CD4-positive, alpha-beta T cell treated with Interleukin-6 for 4 hours (primary cell): ENCODE data around the gene ATXN7L2.
"Not testable (repeated sequence)": the region's sequence is repeated elsewhere in the genome, so short reads cannot be mapped to it uniquely, and the experiment has no call there.

ENCODE experiments used
- DNase-seq: peaks from one replicate; pipeline ENCODE4 v3.0.0-alpha.2; 2020; ENCODE audit warnings: mixed read lengths

Gene ATXN7L2

GRCh38 chr1:109483672-109484518 is at the start of gene ATXN7L2:
Gene ATXN7L2, plus strand, starts transcription at chr1:109483905. Its CDS starts 49 bp downstream, at chr1:109483954.
- DNase-seq: peak; percentile 97

GRCh38 chr1:109434484-109434883 is 49.2 kb upstream of the ATXN7L2 start:
- DNase-seq: no peak

- DNase-seq: no peak
These were observed 44.9 kb upstream of the ATXN7L2 start for GRCh38 chr1:109438798-109439297.

DNA sequence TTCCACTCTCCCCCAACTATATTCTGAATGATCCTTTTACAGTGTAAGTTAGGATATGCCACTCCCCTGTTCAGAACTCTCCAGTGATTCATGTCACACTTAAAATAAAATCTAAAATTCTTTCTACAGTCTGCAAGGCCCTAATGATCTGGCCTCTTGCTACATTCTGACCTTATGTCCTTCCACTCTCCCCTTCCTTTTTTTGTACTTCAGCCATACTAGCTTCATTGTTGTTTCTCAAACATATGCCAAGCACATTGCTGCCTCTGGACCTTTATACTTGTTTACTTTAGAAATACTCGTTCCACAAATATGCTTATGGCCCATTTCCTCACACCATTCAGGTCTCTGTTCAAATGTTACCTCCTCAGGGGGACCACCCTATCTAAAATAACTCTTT is 42.6 kb upstream of the ATXN7L2 start:
- DNase-seq: no peak

DNA sequence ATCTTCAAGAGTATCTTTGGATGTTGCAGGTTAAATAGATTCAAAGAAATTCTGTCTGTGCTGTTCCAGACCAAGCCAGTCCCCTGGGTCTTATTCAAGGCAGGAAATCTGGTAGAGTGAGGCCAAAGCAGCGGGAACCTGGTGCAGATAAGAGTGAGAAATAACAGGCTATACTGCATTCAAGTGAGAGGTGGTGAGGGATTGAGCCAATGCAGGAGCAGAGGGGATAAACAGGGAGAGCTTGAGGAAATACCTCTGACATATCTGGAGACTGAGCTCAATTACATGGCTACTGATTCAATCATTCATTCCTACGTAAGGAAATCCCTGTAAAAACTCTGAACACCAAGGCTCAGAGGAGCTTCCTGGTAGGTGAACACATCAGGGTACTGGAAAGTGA is 40.2 kb upstream of the ATXN7L2 start:
- no peak for DNase-seq

- no peak for DNase-seq
These were observed 39.4 kb upstream of the ATXN7L2 start for GRCh38 chr1:109444346-109444745.

- not testable (repeated sequence) for DNase-seq
These were observed 37.6 kb upstream of the ATXN7L2 start for GRCh38 chr1:109445949-109446695.

- DNase-seq: no peak
These were observed 36.2 kb upstream of the ATXN7L2 start for GRCh38 chr1:109447524-109447923.

- no peak for DNase-seq
These were observed 29.1 kb upstream of the ATXN7L2 start for GRCh38 chr1:109454497-109455133.

GRCh38 chr1:109457819-109458218 is 25.9 kb upstream of the ATXN7L2 start:
- no peak for DNase-seq

GRCh38 chr1:109466125-109466451 is 17.6 kb upstream of the ATXN7L2 start:
- no peak for DNase-seq

DNA sequence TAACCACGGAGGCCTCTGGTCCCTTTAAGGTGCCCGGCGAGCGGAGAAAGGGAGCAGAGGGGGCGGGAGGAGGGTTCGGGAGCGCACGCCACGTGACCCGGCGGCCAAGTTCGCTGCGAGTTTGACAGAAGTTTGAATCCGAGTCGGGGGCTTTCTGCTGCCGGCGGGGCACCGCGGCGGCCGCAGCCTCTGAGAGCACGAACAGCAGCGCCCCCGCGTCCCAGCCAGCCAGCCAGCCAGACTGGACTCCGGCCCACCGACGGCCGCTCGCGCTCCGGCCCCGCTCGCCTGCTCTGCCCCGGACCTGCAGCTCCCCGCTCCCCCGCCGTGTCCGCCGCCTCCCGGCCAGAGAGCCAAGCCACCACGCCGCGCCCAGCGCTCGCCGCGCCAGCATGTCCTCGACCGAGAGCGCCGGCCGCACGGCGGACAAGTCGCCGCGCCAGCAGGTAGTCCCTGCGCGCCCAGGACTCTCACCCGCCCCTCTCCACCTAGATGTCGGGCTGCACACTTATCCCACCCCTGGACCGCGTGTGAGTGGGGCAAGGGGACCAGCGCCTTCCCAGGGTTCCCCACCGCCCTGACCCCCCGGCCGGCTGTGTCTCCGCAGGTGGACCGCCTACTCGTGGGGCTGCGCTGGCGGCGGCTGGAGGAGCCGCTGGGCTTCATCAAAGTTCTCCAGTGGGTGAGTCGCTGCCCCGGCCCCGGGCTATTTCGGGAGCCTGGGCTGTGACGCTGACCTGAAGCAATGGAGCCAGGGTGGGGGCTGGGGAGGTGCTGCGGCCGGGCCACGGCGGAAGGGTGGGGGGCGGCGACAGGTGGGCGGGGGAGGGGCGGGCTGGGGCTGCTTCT is 17.0 kb upstream of the ATXN7L2 start, which contains the start of gene SYPL2:
TSS of gene SYPL2 (plus strand) at position 95 of the 849 bp plus-strand sequence. CDS start at position 393, 298 bp downstream.
- DNase-seq: peak; percentile 28

- DNase-seq: no peak
These were observed 16.4 kb upstream of the ATXN7L2 start for GRCh38 chr1:109467301-109467777.

DNA sequence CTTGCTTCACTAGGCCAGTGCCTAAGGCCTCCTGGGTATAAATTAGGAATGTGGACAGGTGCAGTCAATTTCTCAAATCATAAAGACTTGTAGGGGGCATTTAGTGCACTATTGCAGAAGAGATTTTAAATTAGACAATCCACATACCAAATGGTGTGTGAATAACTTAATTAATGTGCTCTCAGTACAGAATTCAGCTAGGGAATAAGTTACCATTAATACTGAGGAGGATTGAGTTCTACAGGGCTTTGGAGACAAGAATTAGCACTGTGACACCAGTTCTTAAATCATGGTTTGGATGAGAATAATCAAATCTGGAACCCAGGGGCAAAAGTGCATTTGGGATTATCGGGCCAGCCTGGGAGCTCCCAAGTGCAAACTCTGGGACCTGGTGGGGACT is 15.6 kb upstream of the ATXN7L2 start:
- no peak for DNase-seq

GRCh38 chr1:109468903-109469302 is 14.8 kb upstream of the ATXN7L2 start:
- DNase-seq: no peak

DNA sequence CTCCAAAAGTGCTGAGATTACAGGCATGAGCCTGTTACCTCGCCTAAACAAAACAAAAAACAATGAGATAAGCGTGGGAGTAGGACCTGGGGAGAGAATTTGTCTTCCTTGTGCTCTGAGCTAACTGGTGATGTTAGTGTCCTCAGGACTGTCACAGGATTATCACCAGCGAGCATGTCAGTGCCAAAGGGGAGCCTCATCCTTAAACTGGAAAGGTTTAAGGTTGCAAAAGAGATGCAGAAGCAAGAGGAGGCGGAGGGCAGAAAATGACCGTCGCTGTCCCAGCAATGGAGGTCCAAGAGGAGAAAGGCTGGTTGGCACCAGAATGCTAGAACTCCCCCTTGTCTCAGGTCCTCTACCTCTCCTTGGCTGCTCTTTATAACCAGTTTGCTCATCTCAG is 13.5 kb upstream of the ATXN7L2 start:
- DNase-seq: no peak

DNA sequence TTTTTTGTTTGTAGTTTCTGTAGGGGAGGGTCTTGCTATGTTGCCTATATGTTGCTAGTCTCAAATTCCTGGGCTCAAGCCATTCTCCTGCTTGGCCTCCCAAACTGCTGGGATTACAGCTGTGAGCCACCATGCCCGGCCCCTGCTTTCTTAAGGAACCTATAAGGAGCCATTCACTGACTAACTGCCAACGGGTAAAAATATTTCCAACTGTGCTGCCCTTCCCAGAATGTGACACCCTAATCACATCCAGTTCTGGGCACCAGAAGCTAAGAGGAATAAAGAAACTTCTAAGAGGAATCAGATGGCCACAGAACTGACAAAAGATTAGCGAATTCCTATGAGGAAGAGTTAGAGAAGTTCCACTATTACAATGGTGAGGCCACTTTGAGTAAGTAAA is 10.9 kb upstream of the ATXN7L2 start:
- DNase-seq: no peak

DNA sequence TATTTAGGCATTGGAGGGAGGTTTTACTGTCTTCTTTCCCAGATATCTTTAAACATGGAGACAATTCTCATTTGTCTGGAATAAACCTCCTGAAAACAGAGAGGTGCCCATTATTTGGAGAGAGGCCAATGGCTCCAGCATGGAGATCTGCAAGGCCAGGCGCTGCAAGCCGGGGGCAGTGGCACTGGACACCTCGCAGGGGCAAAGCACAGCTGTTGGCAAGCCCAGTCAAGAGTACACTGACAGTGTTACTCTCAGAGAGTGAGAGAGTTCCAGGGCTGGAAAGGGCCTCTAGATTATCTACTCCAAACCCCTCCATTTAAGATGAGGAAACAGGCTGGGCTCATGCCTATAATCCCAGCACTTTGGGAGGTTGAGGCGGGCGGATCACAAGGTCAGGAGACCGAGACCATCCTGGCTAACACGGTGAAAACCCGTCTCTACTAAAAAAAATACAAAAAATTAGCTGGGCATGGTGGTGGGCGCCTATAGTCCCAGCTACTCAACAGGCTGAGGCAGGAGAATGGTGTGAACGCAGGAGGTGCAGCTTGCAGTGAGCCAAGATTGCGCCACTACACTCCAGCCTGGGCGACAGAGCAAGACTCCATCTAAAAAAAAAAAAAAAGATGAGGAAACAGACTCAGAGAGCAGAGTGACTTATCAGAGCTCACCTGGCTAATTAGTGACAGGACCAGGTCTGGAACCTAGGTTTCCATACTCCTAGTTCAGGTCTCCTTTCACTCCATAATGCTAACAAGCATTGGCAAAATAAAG is 10.2 kb upstream of the ATXN7L2 start:
- not testable (repeated sequence) for DNase-seq

- no peak for DNase-seq
These were observed 9.0 kb upstream of the ATXN7L2 start for GRCh38 chr1:109474697-109475096.

DNA sequence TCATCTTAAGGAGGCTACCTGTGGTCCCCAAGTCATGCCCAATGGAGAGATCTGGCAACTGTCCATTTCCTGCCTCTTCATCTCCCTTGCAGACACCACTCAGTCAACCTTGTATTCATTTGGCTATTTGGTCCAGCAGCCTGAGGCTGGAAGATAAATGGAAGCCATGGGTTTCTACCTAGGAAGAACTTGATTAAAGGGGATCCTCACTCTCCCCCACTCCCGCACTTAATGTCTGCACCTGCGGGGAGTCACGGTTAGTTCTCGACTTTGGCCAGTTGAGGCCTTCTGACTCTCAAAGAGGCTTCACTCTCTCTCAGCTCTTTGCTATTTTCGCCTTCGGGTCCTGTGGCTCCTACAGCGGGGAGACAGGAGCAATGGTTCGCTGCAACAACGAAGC is 8.4 kb upstream of the ATXN7L2 start:
- DNase-seq: no peak

GRCh38 chr1:109476825-109477224 is 6.9 kb upstream of the ATXN7L2 start:
- no peak for DNase-seq
